ENCODE results near the gene NMB.

- TF ChIP-seq RAD21 (CRISPR knock-in tag; IDR thresholded peaks at IDR 0.05) = no peak
- no peak for TF ChIP-seq ZNF101 (CRISPR knock-in tag; IDR thresholded peaks at IDR 0.05; ENCODE audit: borderline replicate concordance, low read depth)
- no peak for TF ChIP-seq CREB1 (IDR thresholded peaks at IDR 0.05)
- no peak for TF ChIP-seq CREB1 (CRISPR knock-in tag; IDR thresholded peaks at IDR 0.05)
- TF ChIP-seq ZNF225 (CRISPR knock-in tag; IDR thresholded peaks at IDR 0.05) = no peak
Measured at GRCh38 chr15:84697236-84697990, 39.4 kb upstream of the NMB start.
